SU-DHL-6 (cell line): ENCODE results near the gene PPP2R3B.
"Not testable (repeated sequence)": the region's sequence is repeated elsewhere in the genome, so short reads cannot be mapped to it uniquely, and the experiment has no call there.

Experiments
- EZH2phosphoT487 ChIP-seq: fragments of 200-600 bp; sonication (generic), shearing (Covaris generic); conservative IDR thresholded peaks from 2 replicates; pipeline ENCODE4 v1.6.1; 2018; ENCODE audit warnings: mild to moderate bottlenecking, antibody characterized with exemption, low read length, moderate library complexity, mixed read lengths
- TF ChIP-seq, protein P1 (sequence below): fragments of 200-600 bp; sonication (generic); IDR thresholded peaks from one replicate; pipeline ENCODE4 v1.5.1; 2017; ENCODE audit warnings: antibody characterized with exemption, mild to moderate bottlenecking, low read length, moderate library complexity; ENCODE audit not compliant: insufficient read depth, poor library complexity, severe bottlenecking

DNA sequence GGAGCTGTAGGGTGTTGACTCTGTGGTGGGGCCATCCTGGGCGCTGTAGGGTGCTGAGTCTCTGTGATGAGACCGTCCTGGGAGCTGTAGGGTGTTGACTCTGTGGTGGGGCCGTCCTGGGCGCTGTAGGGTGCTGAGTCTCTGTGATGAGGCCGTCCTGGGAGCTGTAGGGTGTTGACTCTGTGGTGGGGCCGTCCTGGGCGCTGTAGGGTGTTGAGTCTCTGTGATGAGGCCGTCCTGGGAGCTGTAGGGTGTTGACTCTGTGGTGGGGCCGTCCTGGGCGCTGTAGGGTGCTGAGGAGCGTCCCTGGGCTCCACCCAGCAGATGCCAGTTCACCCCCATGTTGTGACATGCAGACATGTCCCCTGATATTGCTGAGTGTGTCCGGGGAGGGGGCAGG is 46.0 kb upstream of the PPP2R3B start:
- TF ChIP-seq, protein P1, sequence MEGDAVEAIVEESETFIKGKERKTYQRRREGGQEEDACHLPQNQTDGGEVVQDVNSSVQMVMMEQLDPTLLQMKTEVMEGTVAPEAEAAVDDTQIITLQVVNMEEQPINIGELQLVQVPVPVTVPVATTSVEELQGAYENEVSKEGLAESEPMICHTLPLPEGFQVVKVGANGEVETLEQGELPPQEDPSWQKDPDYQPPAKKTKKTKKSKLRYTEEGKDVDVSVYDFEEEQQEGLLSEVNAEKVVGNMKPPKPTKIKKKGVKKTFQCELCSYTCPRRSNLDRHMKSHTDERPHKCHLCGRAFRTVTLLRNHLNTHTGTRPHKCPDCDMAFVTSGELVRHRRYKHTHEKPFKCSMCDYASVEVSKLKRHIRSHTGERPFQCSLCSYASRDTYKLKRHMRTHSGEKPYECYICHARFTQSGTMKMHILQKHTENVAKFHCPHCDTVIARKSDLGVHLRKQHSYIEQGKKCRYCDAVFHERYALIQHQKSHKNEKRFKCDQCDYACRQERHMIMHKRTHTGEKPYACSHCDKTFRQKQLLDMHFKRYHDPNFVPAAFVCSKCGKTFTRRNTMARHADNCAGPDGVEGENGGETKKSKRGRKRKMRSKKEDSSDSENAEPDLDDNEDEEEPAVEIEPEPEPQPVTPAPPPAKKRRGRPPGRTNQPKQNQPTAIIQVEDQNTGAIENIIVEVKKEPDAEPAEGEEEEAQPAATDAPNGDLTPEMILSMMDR, result not testable (repeated sequence)
- TF ChIP-seq EZH2phosphoT487, result not testable (repeated sequence)
